GM15510 (cell line): Measurements from ENCODE around the gene KCNS1.

Experiments
- POLR2A ChIP-seq: IDR thresholded peaks from 3 replicates; pipeline ENCODE4 v1.6.1; 2011; ENCODE audit warnings: borderline replicate concordance; ENCODE audit not compliant: insufficient read length; ENCODE audit errors: extremely low read depth

KCNS1 gene

DNA sequence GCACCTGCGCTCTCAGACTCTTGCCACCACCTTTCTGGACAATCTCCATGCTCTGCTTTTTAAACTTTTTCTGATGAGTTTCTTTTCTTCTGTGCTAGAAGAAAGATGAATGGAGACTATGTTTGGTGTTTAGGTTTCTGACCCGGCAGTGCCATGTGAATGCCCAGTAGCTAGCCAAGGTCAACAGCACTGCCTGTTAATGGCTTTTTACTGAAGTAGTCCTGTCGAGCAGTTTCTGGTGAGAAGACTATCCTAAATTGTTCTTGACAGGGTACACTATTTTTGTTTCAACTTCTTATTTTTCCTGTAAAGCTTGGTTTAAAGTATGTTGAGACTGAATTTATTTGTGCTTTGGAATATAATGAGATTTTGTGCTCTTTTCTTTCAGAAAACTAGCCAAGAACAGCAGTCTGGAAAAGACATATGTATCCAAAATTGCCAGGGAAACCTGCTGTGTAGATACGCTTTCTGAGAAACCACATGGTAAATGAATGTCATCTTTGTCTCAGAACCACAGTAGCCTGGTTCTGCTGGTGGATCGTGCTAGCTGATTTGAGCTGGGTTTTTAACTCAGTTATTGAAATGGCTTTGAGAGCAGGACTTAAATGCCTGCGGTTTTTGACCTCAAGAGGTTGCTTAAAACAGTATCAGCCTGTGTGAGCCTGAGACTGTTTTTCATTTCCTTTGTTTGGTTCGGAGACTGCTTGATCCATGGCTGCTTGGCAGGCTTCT lies 48.1 kb downstream of the KCNS1 start:
- no peak for TF ChIP-seq POLR2A

DNA sequence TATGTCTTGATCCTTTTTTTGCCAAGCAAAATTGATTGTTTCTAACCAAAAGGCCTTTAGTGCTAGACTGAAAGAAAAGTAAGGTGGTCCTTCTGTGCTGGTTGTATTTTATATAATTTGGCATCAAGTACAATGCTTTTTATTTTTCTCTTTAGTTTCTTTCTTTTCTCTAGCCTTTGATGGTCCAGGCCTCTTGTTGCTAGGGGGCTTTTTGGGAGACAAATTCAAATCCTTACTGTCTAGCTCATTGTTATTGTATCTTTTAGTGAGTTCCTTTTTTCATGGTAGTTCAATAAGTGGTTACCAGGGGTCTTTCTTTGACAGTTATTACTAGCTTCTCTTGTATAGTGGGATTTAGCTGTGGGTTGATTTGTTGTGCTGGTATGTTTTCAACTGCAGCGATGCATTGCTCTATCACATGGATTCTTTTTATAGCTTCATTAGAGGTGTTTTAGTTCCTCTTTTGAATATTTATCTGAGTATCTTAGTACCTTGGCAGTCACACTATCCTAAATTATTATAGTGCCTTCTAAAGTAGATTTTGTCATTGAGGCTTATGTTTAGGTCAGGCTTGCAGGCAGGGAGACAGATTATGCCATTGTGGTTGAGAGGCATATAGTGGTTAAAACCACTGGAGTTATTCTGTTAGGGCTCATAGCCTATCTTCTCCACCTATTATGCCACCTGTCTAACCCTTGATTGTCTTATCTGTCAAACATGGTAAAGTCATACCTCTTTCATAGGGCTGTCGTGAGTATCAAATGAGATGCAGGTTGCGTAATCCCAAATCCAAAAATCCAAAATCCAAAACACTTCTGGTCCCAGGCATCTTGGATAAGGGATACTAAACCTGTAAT lies 49.5 kb downstream of the KCNS1 start:
- no peak for TF ChIP-seq POLR2A

DNA sequence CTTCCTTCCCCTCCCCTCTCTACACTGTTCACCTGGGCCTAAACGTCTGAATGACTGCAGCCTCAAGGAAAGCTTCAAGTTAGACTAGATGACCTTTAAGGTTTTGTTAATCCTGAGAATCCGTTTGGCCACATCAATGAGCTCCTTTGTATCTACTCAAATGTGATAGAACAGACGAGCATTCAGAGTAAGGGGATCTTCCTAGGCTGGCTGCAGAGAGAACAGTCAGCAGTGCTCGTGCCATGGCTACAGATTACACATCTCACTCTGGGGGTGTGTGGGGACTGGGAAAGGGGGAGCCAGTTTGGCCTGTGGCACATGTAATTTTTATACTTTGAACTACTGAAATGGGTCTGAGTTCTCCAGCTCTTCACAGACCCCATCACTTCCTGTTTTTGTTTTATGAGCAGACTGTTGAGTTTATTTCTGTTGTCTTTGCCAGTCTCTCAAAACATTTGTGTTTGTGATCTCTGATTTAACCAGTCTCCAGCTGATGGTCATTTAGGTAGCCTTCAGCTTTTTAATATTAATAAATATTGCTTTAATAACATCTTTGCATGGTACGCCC lies 50.9 kb downstream of the KCNS1 start:
- no peak for TF ChIP-seq POLR2A

DNA sequence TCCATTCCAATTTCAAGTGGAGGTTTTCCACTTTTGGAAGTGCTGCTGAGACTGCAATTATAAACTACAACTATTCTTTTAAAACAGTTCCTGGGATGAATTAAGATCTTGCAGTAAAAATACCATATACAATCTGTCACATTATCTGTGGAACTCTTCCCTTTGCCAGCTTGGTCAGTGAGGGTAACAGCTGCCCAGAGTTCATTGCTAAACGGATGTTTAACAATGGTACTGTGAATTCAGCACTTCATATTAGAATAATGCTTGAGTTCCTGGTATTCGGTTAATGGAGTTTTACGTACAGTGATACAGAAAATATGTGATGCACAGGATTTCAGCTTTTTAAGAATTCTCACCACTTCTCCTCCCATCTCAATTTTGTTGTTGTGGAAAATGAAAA lies 51.5 kb downstream of the KCNS1 start:
- TF ChIP-seq POLR2A, result no peak

DNA sequence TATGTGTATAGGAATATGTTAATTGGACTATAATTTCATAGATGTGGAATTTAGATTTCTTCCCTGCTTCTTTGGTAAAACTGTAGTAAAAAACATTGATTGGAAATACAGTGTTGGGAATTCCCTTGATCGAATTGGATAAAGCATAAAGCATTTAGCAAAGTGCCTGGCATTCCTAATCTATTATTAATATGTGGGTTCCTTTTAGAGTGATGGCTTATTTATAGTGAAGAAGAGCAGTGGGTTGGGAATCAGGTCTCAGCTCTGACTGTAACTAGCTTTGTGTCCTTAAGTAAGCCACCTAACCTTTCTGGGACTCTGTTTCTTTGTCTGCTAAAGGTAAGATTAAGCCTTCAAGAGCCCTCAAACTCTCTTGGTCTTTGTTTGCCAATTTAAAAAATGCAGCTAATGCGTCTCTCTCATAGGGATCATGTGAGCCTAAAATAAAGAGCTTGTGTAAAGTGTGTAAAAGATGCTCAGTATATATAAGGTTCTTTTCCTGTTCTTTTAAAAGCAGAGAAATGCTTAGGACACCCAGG lies 53.3 kb downstream of the KCNS1 start:
- no peak for TF ChIP-seq POLR2A

DNA sequence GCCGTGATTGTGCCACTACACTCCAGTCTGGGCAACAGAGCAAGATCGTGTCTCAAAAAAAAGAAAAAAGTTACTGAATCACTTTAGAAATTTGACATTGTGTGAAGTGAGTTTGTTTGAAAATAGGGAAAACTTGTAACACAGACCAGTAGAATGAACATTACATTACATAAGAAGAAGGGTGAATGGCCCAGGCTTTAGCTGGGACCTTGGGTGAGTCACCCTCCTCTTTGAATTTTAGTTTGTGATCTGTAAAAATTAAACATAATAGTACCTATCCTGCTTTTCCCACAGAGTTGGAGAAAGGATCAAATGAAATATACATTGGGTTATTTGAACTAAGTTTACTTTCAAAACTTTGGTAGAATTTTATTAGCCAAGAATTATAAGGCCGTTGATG lies 56.3 kb downstream of the KCNS1 start:
- no peak for TF ChIP-seq POLR2A

DNA sequence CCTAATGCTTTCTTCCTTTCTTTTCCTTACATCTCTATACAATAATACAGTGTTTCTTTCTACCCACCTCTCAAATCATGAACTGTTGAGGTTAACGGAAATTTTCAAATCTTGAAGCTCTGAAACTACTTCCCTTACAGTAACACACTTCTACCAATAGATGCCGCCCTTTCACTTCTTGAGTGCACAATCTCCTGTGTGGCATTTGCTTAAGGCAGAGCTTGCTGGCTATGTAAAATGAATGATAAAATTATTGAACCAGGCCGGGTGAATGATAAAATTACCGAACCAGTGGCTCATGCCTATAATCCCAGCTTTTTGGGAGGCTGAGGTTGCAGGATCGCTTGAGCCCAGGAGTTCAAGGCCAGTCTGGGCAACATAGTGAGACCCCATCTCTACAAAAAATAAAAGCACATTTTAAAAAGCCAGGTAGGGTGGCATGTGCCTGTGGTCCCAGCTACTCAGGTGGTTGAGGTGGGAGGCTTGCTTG lies 56.8 kb downstream of the KCNS1 start:
- no peak for TF ChIP-seq POLR2A

DNA sequence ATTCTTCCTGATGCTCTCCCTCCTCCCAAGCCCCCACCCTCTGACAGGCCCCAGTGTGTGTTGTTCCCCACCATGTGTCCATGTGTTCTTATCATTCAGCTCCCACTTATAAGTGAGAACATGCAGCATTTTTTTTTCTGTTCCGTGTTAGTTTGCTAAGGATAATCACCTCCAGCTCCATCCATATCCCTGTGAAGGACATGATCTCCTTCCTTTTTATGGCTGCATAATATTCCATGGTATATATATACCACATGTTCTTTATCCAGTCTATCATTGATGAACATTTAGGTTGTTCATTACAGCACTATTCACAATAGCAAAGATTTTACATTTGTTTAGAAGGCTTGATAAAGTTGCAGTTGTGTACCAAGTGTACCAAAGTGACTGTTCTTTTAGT lies 57.9 kb downstream of the KCNS1 start:
- TF ChIP-seq POLR2A, result no peak
